HG03060 (cell line): ENCODE measurements around the gene ZNF516.
A peak's percentile ranks its signal among the peaks of the same experiment; 100 is the strongest.

Experiments used
- ATAC-seq: cut with Tn5 transposase; IDR thresholded peaks from one replicate; pipeline ENCODE4 v1.9.1; 2021; ENCODE audit warnings: low read depth, moderate number of reproducible peaks; ENCODE audit not compliant: unreplicated experiment

Gene ZNF516

GRCh38 chr18:76402026-76402990, 92.7 kb downstream of the ZNF516 start:
- ATAC-seq = no peak

- ATAC-seq = no peak
These were observed 93.5 kb downstream of the ZNF516 start for GRCh38 chr18:76401498-76401897.

- ATAC-seq = no peak
These were observed 95.2 kb downstream of the ZNF516 start for GRCh38 chr18:76399613-76400391.

GRCh38 chr18:76398896-76399612, 96.0 kb downstream of the ZNF516 start:
- ATAC-seq = peak; percentile 88

- ATAC-seq = no peak
These were observed 96.7 kb downstream of the ZNF516 start for GRCh38 chr18:76398295-76398694.

- ATAC-seq = no peak
These were observed 97.4 kb downstream of the ZNF516 start for GRCh38 chr18:76397631-76398030.

- ATAC-seq = no peak
These were observed 98.2 kb downstream of the ZNF516 start for GRCh38 chr18:76396792-76397191.

- ATAC-seq = no peak
These were observed 99.4 kb downstream of the ZNF516 start for GRCh38 chr18:76395609-76396008.

GRCh38 chr18:76394780-76395476, 100.1 kb downstream of the ZNF516 start:
- no peak for ATAC-seq

- ATAC-seq = no peak
These were observed 102.7 kb downstream of the ZNF516 start for GRCh38 chr18:76392349-76392748.

- ATAC-seq = no peak
These were observed 103.3 kb downstream of the ZNF516 start for GRCh38 chr18:76391746-76392145.

- ATAC-seq = no peak
These were observed 104.0 kb downstream of the ZNF516 start for GRCh38 chr18:76391038-76391437.

GRCh38 chr18:76390452-76391035, 104.5 kb downstream of the ZNF516 start:
- no peak for ATAC-seq

- ATAC-seq = no peak
These were observed 105.3 kb downstream of the ZNF516 start for GRCh38 chr18:76389716-76390115.

GRCh38 chr18:76388891-76389423, 106.1 kb downstream of the ZNF516 start:
- no peak for ATAC-seq

GRCh38 chr18:76388261-76388660, 106.8 kb downstream of the ZNF516 start:
- no peak for ATAC-seq

GRCh38 chr18:76387608-76388007, 107.4 kb downstream of the ZNF516 start:
- ATAC-seq = no peak

GRCh38 chr18:76386886-76387285, 108.2 kb downstream of the ZNF516 start:
- ATAC-seq = no peak

- ATAC-seq = no peak
These were observed 109.0 kb downstream of the ZNF516 start for GRCh38 chr18:76386071-76386470.

GRCh38 chr18:76385681-76385975, 109.4 kb downstream of the ZNF516 start:
- ATAC-seq = no peak
